Mesenchymal stem cell (in vitro differentiated cells and primary cell): ENCODE results near the gene USH2A.

Source experiments
- DNase-seq: peaks from one replicate; pipeline ENCODE4 v3.0.0-alpha.2; 2013
- H2AFZ ChIP-seq: one replicate; pipeline ENCODE4 v1.6.1; 2013; ENCODE audit warnings: low read depth, mild to moderate bottlenecking, control low read depth, inconsistent platforms, low read length, moderate library complexity
- H2AK5ac ChIP-seq: 2 replicates; pipeline ENCODE4 v1.6.1; 2013; ENCODE audit warnings: low read length, moderate library complexity, mild to moderate bottlenecking, inconsistent platforms; ENCODE audit not compliant: severe bottlenecking
- H2BK120ac ChIP-seq: one replicate; pipeline ENCODE4 v1.6.1; 2013; ENCODE audit warnings: low read depth, mild to moderate bottlenecking, inconsistent platforms, low read length, moderate library complexity
- H2BK12ac ChIP-seq, 2 experiments: one replicate each; pipeline ENCODE4 v1.6.1; 2013; ENCODE audit warnings: inconsistent platforms in 2 of 2, low read length in 2 of 2, mild to moderate bottlenecking in 2 of 2, moderate library complexity in 2 of 2, control low read depth in 1 of 2
- H2BK15ac ChIP-seq: one replicate; pipeline ENCODE4 v1.6.1; 2013; ENCODE audit warnings: mild to moderate bottlenecking, low read depth, inconsistent platforms; ENCODE audit not compliant: poor library complexity, severe bottlenecking
- H2BK5ac ChIP-seq: 2 replicates; pipeline ENCODE4 v1.6.1; 2013; ENCODE audit warnings: low read depth, mild to moderate bottlenecking, low read length, control low read depth, inconsistent platforms; ENCODE audit not compliant: poor library complexity, severe bottlenecking
- H3K14ac ChIP-seq, 2 experiments: one replicate each; pipeline ENCODE4 v1.6.1; 2013; ENCODE audit warnings: inconsistent platforms in 2 of 2, low read length in 2 of 2, control low read depth in 1 of 2, mild to moderate bottlenecking in 1 of 2, moderate library complexity in 1 of 2
- H3K18ac ChIP-seq, 2 experiments: one replicate each; pipeline ENCODE4 v1.6.1; 2013; ENCODE audit warnings: inconsistent platforms in 2 of 2, low read length in 2 of 2, control low read depth in 1 of 2, low read depth in 1 of 2, mild to moderate bottlenecking in 1 of 2
- H3K23ac ChIP-seq, 2 experiments: one replicate each; pipeline ENCODE4 v1.6.1; 2013; ENCODE audit warnings: inconsistent platforms in 2 of 2, low read length in 2 of 2, mild to moderate bottlenecking in 2 of 2, moderate library complexity in 2 of 2, control low read depth in 1 of 2
- H3K27ac ChIP-seq: 2 replicates; pipeline ENCODE4 v1.5.1; 2013; ENCODE audit warnings: mild to moderate bottlenecking, moderate library complexity, low read length, control low read depth, inconsistent platforms; ENCODE audit not compliant: poor library complexity, severe bottlenecking
- H3K27me3 ChIP-seq, 2 experiments: 2 replicates each; pipeline versions ENCODE4 v1.6.1 to v1.7.0; 2013; ENCODE audit warnings: low read length in 2 of 2, mild to moderate bottlenecking in 2 of 2, moderate library complexity in 2 of 2, control low read depth in 1 of 2, inconsistent platforms in 1 of 2; ENCODE audit not compliant: control insufficient read depth in 1 of 2, insufficient read depth in 1 of 2
- H3K36me3 ChIP-seq, 2 experiments: 2 replicates each; pipeline versions ENCODE4 v1.6.1 to v1.7.0; 2013; ENCODE audit warnings: low read length in 2 of 2, control low read depth in 1 of 2, inconsistent platforms in 1 of 2, low read depth in 1 of 2, mild to moderate bottlenecking in 1 of 2; ENCODE audit not compliant: insufficient read depth in 2 of 2, control insufficient read depth in 1 of 2
- H3K4ac ChIP-seq, 2 experiments: one replicate each; pipeline ENCODE4 v1.6.1; 2013; ENCODE audit warnings: inconsistent platforms in 2 of 2, low read length in 2 of 2, mild to moderate bottlenecking in 2 of 2, moderate library complexity in 2 of 2, control low read depth in 1 of 2, low read depth in 1 of 2
- H3K4me1 ChIP-seq: 2 replicates; pipeline ENCODE4 v1.6.1; 2013; ENCODE audit warnings: low read depth, low read length, control low read depth; ENCODE audit not compliant: control insufficient read depth, insufficient read depth
- H3K4me2 ChIP-seq: 2 replicates; pipeline ENCODE4 v1.6.1; 2013; ENCODE audit warnings: low read length, mild to moderate bottlenecking, inconsistent platforms; ENCODE audit not compliant: poor library complexity, severe bottlenecking
- H3K4me3 ChIP-seq, 2 experiments: 2 replicates each; pipeline versions ENCODE4 v1.5.1 to v1.7.0; 2013; ENCODE audit warnings: low read length in 2 of 2, mild to moderate bottlenecking in 2 of 2, control low read depth in 1 of 2, low read depth in 1 of 2; ENCODE audit not compliant: insufficient read depth in 1 of 2
- H3K79me1 ChIP-seq: replicated peaks from 2 replicates; pipeline ENCODE4 v1.6.1; 2013; ENCODE audit warnings: mild to moderate bottlenecking, control low read depth, low read length, inconsistent platforms; ENCODE audit not compliant: poor library complexity, severe bottlenecking
- H3K9ac ChIP-seq: 2 replicates; pipeline ENCODE4 v1.7.0; 2013; ENCODE audit warnings: mild to moderate bottlenecking, low read length, moderate library complexity
- H3K9me3 ChIP-seq: 2 replicates; pipeline ENCODE4 v1.7.0; 2013; ENCODE audit warnings: mild to moderate bottlenecking, low read length; ENCODE audit not compliant: control insufficient read depth
- H4K8ac ChIP-seq: one replicate; pipeline ENCODE4 v1.6.1; 2013; ENCODE audit warnings: inconsistent platforms, mild to moderate bottlenecking, low read length, moderate library complexity
- H4K91ac ChIP-seq: one replicate; pipeline ENCODE4 v1.6.1; 2013; ENCODE audit warnings: mild to moderate bottlenecking, low read length, inconsistent platforms
- WGBS: methylation state at CpG from one replicate; pipeline ENCODE4 v1.1.7; 2013; ENCODE audit warnings: mixed read lengths; 5-methylcytosine and 5-hydroxymethylcytosine counted together

USH2A gene

DNA sequence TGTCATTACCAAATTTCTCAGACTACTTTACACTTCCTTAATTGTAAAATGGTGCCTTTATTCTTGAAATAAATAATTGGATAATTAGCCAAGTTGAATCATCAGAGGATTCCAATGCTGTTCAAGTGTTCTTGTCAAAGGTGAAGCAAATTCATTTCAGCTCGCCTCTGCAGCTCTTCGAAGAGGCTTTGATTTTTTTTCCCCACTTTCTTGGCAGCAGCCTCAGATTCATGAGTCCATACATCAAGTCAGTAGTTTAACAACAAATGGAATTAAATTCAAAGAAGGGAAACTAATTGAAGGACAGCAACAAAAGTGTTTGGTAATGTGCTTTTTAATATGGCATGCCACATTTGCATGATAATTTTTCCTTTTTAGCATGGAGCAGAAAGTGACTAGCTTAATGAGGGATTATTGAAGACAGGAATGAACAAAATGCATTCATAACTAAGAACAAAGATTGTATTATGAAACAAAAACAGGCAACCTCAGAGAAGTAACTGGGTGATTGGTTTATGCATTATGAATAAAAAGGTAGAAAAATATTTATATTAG is 239.0 kb downstream of the USH2A start:
- no peak overlapping the region for H3K4me3 ChIP-seq
- no peaks in the 10 kb centered on the region for H3K4me1 ChIP-seq

DNA sequence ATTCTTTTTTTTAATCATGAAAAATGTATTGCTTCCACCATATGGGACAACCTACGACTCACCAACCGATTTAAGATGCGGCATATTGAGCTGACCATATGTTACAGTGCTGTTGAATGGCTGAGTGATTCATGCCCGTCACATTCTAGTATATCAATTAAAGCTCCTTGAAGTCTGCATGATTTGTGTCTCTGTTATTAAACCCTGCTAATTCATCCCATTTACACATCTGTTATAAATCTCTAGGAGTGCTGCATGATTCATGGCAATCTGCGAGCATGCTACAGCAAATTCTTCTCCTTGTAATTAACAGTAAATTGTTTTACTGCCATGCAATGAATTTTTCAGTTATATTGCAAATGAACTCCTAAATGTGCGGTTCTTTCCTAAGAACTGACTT is 239.8 kb downstream of the USH2A start:
- DNase-seq = peak; percentile 20

More for the DNA sequence above, 239.0 kb downstream of the USH2A start:
- no peaks in the 10 kb centered on the region for H3K79me1 ChIP-seq
- no peak overlapping the region for H2BK120ac ChIP-seq
- H2AK5ac ChIP-seq = no peak overlapping the region
- WGBS = 63% methylated on average over 2 of the region's 2 CpGs
- H4K91ac ChIP-seq = no peak overlapping the region
- H3K4ac ChIP-seq = no peak overlapping the region
- peak; percentile 11 for DNase-seq
- no peak overlapping the region for H4K8ac ChIP-seq
- H2BK5ac ChIP-seq = no peak overlapping the region
- no peak overlapping the region for H3K9ac ChIP-seq
- no peak overlapping the region for H2AFZ ChIP-seq
- no peak overlapping the region for H2BK15ac ChIP-seq
- H3K27me3 ChIP-seq = no peaks in the 10 kb centered on the region
- H3K27ac ChIP-seq = no peak overlapping the region
- no peak overlapping the region for H3K18ac ChIP-seq
- H3K4me2 ChIP-seq = no peak overlapping the region
- no peak overlapping the region for H2BK12ac ChIP-seq
- H3K14ac ChIP-seq = no peak overlapping the region
- no peak overlapping the region for H3K23ac ChIP-seq
- H3K9me3 ChIP-seq = no peaks in the 10 kb centered on the region
- no peaks in the 10 kb centered on the region for H3K36me3 ChIP-seq

DNA sequence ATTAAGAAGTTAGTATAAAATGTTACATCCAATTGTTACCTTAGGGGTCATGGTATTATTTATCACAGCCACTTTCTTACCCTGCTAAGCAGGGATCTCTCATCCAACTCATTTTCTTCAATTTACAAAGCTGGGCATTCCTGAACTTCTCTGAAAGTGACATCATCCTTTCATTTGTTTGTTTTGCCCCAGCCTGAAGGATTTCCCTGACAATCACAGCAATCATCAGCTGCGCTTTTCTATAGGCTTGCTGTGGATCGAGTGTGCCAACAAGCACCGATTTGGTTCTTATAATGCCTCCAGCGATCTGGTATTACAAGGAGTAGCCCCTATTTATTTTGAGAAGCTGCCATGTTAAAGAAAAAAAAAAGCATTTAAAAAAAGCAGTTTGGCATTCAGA is 240.2 kb downstream of the USH2A start:
- H3K23ac ChIP-seq = no peak overlapping the region
- no peaks in the 10 kb centered on the region for H3K36me3 ChIP-seq
- peak overlapping the region in 1 of 2 experiments; percentile 52 for H3K4me3 ChIP-seq
- H3K18ac ChIP-seq = no peak overlapping the region
- no peak overlapping the region for H2AK5ac ChIP-seq
- H3K27ac ChIP-seq = peak overlapping the region; percentile 22
- no peaks in the 10 kb centered on the region for H3K27me3 ChIP-seq
- H3K79me1 ChIP-seq = no peaks in the 10 kb centered on the region
- 12% methylated on average over 4 of the region's 4 CpGs for WGBS
- no peak overlapping the region for H3K4ac ChIP-seq
- H3K14ac ChIP-seq = no peak overlapping the region
- H2BK5ac ChIP-seq = no peak overlapping the region
- DNase-seq = peak; percentile 45
- no peaks in the 10 kb centered on the region for H3K4me1 ChIP-seq
- no peaks in the 10 kb centered on the region for H3K9me3 ChIP-seq
- no peak overlapping the region for H2BK12ac ChIP-seq
- H3K4me2 ChIP-seq = peak overlapping the region; percentile 40
- no peak overlapping the region for H4K8ac ChIP-seq
- no peak overlapping the region for H2BK120ac ChIP-seq
- no peak overlapping the region for H4K91ac ChIP-seq
- H2AFZ ChIP-seq = no peak overlapping the region
- no peak overlapping the region for H2BK15ac ChIP-seq
- H3K9ac ChIP-seq = peak overlapping the region; percentile 30

More for the DNA sequence above, 239.8 kb downstream of the USH2A start:
- no peaks in the 10 kb centered on the region for H3K9me3 ChIP-seq
- H3K4me2 ChIP-seq = peak overlapping the region; percentile 40
- H3K36me3 ChIP-seq = no peaks in the 10 kb centered on the region
- no peak overlapping the region for H3K27ac ChIP-seq
- no peak overlapping the region for H4K91ac ChIP-seq
- peak overlapping the region; percentile 30 for H3K9ac ChIP-seq
- H2AK5ac ChIP-seq = no peak overlapping the region
- no peak overlapping the region for H2BK12ac ChIP-seq
- no peak overlapping the region for H2BK120ac ChIP-seq
- no peaks in the 10 kb centered on the region for H3K79me1 ChIP-seq
- no peak overlapping the region for H2AFZ ChIP-seq
- H4K8ac ChIP-seq = no peak overlapping the region
- no peaks in the 10 kb centered on the region for H3K27me3 ChIP-seq
- no peak overlapping the region for H3K14ac ChIP-seq
- H3K18ac ChIP-seq = no peak overlapping the region
- H2BK15ac ChIP-seq = no peak overlapping the region
- peak overlapping the region in 1 of 2 experiments; percentile 52 for H3K4me3 ChIP-seq
- no peak overlapping the region for H3K23ac ChIP-seq
- WGBS = 20% methylated on average over 2 of the region's 6 CpGs
- no peak overlapping the region for H3K4ac ChIP-seq
- no peak overlapping the region for H2BK5ac ChIP-seq
- H3K4me1 ChIP-seq = no peaks in the 10 kb centered on the region

- no peak overlapping the region for H3K4ac ChIP-seq
- no peak overlapping the region for H4K8ac ChIP-seq
- no peak overlapping the region for H3K27ac ChIP-seq
- no peaks in the 10 kb centered on the region for H3K4me1 ChIP-seq
- no peaks in the 10 kb centered on the region for H3K36me3 ChIP-seq
- no peak overlapping the region for H3K4me3 ChIP-seq
- H3K9ac ChIP-seq = no peak overlapping the region
- H3K27me3 ChIP-seq = no peaks in the 10 kb centered on the region
- H2BK5ac ChIP-seq = no peak overlapping the region
- H2BK12ac ChIP-seq = no peak overlapping the region
- H2BK15ac ChIP-seq = no peak overlapping the region
- no peak overlapping the region for H4K91ac ChIP-seq
- 100% methylated on average over 2 of the region's 3 CpGs for WGBS
- no peaks in the 10 kb centered on the region for H3K79me1 ChIP-seq
- no peak overlapping the region for H3K14ac ChIP-seq
- H2BK120ac ChIP-seq = no peak overlapping the region
- no peak overlapping the region for H3K4me2 ChIP-seq
- H2AFZ ChIP-seq = no peak overlapping the region
- no peak for DNase-seq
- no peak overlapping the region for H2AK5ac ChIP-seq
- no peak overlapping the region for H3K23ac ChIP-seq
- no peak overlapping the region for H3K18ac ChIP-seq
- H3K9me3 ChIP-seq = no peaks in the 10 kb centered on the region
These were observed 241.7 kb downstream of the USH2A start for GRCh38 chr1:216181590-216181989.
